SK-N-SH treated with all-trans-retinoic acid at 6 μM for 48 hours (cell line): ENCODE measurements around the gene HLCS.

Experiments
- ATAC-seq: fragments of 200-7000 bp; cut with Tn5 transposase; 3 replicates; pipeline ENCODE4 v1.9.1; 2020; ENCODE audit warnings: mild to moderate bottlenecking, moderate library complexity
- ARNTL ChIP-seq: fragments of 450-650 bp; formaldehyde crosslinking; IDR thresholded peaks from 2 replicates; pipeline ENCODE4 v1.5.0; 2020; ENCODE audit warnings: low read depth, mild to moderate bottlenecking, moderate library complexity, borderline replicate concordance
- BACH2 ChIP-seq: fragments of 250-450 bp; sonication (Bioruptor Pico); IDR thresholded peaks from 2 replicates; pipeline ENCODE4 v1.9.0; 2021; ENCODE audit warnings: mild to moderate bottlenecking, borderline replicate concordance
- CSDC2 ChIP-seq: fragments of 250-450 bp; sonication (Bioruptor Pico); IDR thresholded peaks from 2 replicates; pipeline ENCODE4 v1.5.0; 2020; ENCODE audit warnings: mild to moderate bottlenecking, moderate library complexity
- ESRRG ChIP-seq: fragments of 250-450 bp; sonication (Bioruptor Pico); IDR thresholded peaks from 2 replicates; pipeline ENCODE4 v1.6.1; 2021; ENCODE audit warnings: mild to moderate bottlenecking
- GLIS3 ChIP-seq: fragments of 250-450 bp; sonication (Bioruptor Pico); IDR thresholded peaks from 2 replicates; pipeline ENCODE4 v1.5.0; 2020; ENCODE audit warnings: mild to moderate bottlenecking, moderate library complexity
- ISL1 ChIP-seq: fragments of 250-450 bp; sonication (Bioruptor Pico); IDR thresholded peaks from 2 replicates; pipeline ENCODE4 v2.1.2; 2022; ENCODE audit warnings: mild to moderate bottlenecking, moderate library complexity
- PPARA ChIP-seq: fragments of 250-450 bp; sonication (Bioruptor Pico); IDR thresholded peaks from 2 replicates; pipeline ENCODE4 v1.5.0; 2020; ENCODE audit warnings: mild to moderate bottlenecking, borderline replicate concordance
- RARB ChIP-seq: fragments of 250-450 bp; sonication (Bioruptor Pico); IDR thresholded peaks from 2 replicates; pipeline ENCODE4 v1.8.0; 2021; ENCODE audit warnings: mild to moderate bottlenecking, moderate library complexity
- SNAI2 ChIP-seq: fragments of 250-450 bp; sonication (Bioruptor Pico); IDR thresholded peaks from 2 replicates; pipeline ENCODE4 v1.5.0; 2020; ENCODE audit warnings: mild to moderate bottlenecking, moderate library complexity
- TCF4 ChIP-seq: fragments of 250-450 bp; sonication (Bioruptor Pico); IDR thresholded peaks from 2 replicates; pipeline ENCODE4 v1.8.0; 2021; ENCODE audit warnings: mild to moderate bottlenecking, moderate library complexity, borderline replicate concordance
- TOX ChIP-seq: fragments of 250-450 bp; sonication (Bioruptor Pico); IDR thresholded peaks from 2 replicates; pipeline ENCODE4 v1.8.0; 2021; ENCODE audit warnings: mild to moderate bottlenecking, moderate library complexity, borderline replicate concordance
- ZC3H10 ChIP-seq: fragments of 250-450 bp; sonication (Bioruptor Pico); IDR thresholded peaks from 2 replicates; pipeline ENCODE4 v1.5.1; 2021; ENCODE audit warnings: mild to moderate bottlenecking, moderate library complexity
- ZFP3 ChIP-seq: fragments of 250-450 bp; sonication (Bioruptor Pico); IDR thresholded peaks from 2 replicates; pipeline ENCODE4 v1.5.0; 2020; ENCODE audit warnings: mild to moderate bottlenecking, moderate library complexity
- ZFP30 ChIP-seq: fragments of 450-650 bp; formaldehyde crosslinking; IDR thresholded peaks from 2 replicates; pipeline ENCODE4 v1.5.0; 2022; ENCODE audit warnings: mild to moderate bottlenecking, moderate library complexity
- ZNF565 ChIP-seq: fragments of 450-650 bp; formaldehyde crosslinking; conservative IDR thresholded peaks from 2 replicates; pipeline ENCODE4 v1.5.0; 2020; ENCODE audit warnings: low read depth, mild to moderate bottlenecking, moderate library complexity
- ZNF70 ChIP-seq: fragments of 450-650 bp; formaldehyde crosslinking; IDR thresholded peaks from 2 replicates; pipeline ENCODE4 v1.5.0; 2020; ENCODE audit warnings: mild to moderate bottlenecking, moderate library complexity
- ZNF8 ChIP-seq: fragments of 450-650 bp; formaldehyde crosslinking; IDR thresholded peaks from 2 replicates; pipeline ENCODE4 v1.5.0; 2020; ENCODE audit warnings: mild to moderate bottlenecking, moderate library complexity
- TF ChIP-seq, protein P1 (sequence below): fragments of 250-450 bp; sonication (Bioruptor Pico); IDR thresholded peaks from 2 replicates; pipeline ENCODE4 v1.5.1; 2021; ENCODE audit warnings: mild to moderate bottlenecking, moderate library complexity
- TF ChIP-seq, protein P2 (sequence below): fragments of 250-450 bp; sonication (Bioruptor Pico); IDR thresholded peaks from 2 replicates; pipeline ENCODE4 v1.5.1; 2020; ENCODE audit warnings: low read depth, mild to moderate bottlenecking, moderate library complexity
- TF ChIP-seq, protein P3 (sequence below): fragments of 250-450 bp; sonication (Bioruptor Pico); IDR thresholded peaks from 2 replicates; pipeline ENCODE4 v1.5.0; 2020; ENCODE audit warnings: mild to moderate bottlenecking, moderate library complexity
- TF ChIP-seq, protein P4 (sequence below): fragments of 250-450 bp; sonication (Bioruptor Pico); IDR thresholded peaks from 2 replicates; pipeline ENCODE4 v1.8.0; 2020; ENCODE audit warnings: mild to moderate bottlenecking, moderate library complexity, borderline replicate concordance
- TF ChIP-seq, protein P5 (sequence below): fragments of 250-450 bp; sonication (Bioruptor Pico); IDR thresholded peaks from 2 replicates; pipeline ENCODE4 v1.8.0; 2021; ENCODE audit warnings: low read depth, mild to moderate bottlenecking, moderate library complexity, borderline replicate concordance

Gene HLCS

DNA sequence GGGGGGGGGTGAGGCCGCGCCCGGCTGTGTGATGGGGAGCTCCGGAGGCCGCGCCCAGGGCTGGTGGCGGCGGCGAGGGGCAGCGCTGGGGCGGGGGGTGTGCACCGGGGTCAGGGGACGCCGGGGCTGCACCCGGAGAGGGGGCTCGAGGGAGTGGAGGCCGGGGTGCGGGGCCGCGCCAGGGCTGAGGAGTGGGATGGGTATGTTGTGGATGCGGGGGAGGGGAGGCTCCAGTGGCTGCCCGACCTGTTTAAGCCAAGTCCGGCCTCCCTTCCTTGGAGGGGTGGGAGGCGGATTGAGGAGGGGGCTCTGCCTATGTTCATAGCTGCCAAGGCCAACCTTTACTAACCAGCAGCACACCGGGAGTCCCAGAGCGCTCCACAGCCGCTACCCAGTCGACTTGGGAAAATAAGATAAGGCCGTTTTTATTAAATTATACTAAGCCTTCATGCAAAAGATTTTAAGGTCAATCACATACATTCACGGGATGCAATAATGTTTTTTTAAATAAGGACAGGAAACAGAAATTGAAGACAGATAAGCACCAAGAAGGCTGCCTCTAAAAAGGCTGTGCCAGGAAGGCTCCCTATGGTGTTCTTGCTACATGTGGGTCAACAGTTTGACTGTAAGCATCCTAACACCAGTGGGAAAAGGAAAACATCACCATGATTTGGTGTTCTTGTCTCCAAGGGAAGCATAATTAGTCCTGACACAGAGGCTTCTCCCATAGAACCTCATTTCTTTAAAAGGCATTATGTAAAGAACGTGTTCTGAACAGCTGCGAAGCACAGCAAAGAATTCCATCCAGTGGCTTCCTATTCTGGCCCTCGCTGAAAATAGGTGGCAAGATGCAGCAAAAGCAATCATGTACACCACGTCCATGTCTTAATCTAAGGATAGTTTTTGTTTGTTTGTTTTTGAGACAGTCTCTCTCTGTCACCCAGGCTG lies 626 bp upstream of the HLCS start:
- TF ChIP-seq ZNF565 (no peak), TCF4 (CRISPR knock-in tag) (no peak), GLIS3 (CRISPR knock-in tag) (no peak)
- ATAC-seq, result peak; percentile 57

DNA sequence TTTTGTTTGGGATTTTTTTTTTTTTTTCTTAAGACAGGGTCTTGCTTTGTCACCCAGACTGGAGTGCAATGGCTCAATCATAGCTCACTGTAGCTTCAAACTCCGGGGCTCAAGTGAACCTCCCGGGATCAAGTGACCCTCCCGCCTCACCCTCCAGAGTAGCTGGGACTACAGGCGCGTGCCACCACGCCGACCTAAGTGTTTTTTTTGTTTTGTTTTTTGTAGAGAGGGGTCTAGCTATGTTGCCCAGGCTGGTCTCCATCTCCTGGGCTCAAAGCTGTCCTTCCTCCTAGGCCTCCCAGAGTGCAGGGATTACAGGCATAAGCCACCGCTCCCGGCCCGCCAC lies 776 bp downstream of the HLCS start:
- TF ChIP-seq ESRRG (CRISPR knock-in tag) (no peak), ZNF565 (no peak), PPARA (CRISPR knock-in tag) (no peak), ZFP30 (no peak), ISL1 (CRISPR knock-in tag) (no peak), ARNTL (CRISPR knock-in tag) (no peak), ZNF70 (CRISPR knock-in tag) (no peak), CSDC2 (CRISPR knock-in tag) (no peak), ZC3H10 (CRISPR knock-in tag) (no peak)
- peak; percentile 55 for ATAC-seq

DNA sequence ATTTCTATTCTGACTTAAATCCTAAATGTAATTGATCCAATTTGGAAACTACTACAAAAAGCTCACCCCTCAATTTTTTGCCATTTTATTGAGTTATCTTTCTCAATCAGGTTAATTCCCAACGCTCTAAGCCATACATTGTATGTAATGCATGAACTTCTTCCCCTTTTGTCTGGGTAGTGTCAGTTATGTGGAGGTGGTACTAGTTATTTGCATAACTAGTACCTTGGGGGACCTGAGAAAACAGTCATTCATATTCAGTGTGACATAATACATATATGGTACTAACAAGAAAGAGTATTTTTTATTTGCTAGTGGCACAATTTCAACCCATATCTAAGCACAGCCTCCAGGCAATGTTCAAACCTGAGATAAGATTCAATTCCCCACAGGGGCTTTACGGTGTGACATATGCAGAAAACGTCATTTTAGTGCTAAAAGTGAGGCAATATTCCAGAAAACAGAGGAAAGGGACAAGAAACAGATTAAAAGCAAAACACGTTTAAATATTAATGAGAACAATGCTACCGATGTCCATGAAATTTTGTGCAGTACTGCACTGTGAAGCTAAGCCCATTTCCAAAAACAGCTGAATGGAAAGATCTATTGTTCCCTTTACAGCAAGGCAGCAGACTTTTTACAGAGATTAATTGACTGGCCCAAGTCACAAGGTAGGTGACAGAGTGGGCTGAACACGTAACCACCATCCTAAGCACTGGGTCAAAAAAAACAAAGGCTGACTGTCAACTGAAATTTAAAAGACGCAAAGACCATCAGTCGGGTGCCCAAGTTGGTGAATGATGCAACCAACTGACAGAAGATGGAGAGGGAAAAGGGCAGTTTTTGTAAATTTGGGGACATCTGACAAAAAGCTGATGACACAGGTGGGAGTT lies 1.4 kb downstream of the HLCS start:
- TF ChIP-seq PPARA (CRISPR knock-in tag) (no peak), ESRRG (CRISPR knock-in tag) (no peak), SNAI2 (CRISPR knock-in tag) (no peak), ZNF70 (CRISPR knock-in tag) (no peak), ZFP3 (CRISPR knock-in tag) (no peak)
- TF ChIP-seq, protein P1, sequence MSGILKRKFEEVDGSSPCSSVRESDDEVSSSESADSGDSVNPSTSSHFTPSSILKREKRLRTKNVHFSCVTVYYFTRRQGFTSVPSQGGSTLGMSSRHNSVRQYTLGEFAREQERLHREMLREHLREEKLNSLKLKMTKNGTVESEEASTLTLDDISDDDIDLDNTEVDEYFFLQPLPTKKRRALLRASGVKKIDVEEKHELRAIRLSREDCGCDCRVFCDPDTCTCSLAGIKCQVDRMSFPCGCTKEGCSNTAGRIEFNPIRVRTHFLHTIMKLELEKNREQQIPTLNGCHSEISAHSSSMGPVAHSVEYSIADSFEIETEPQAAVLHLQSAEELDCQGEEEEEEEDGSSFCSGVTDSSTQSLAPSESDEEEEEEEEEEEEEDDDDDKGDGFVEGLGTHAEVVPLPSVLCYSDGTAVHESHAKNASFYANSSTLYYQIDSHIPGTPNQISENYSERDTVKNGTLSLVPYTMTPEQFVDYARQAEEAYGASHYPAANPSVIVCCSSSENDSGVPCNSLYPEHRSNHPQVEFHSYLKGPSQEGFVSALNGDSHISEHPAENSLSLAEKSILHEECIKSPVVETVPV, result no peak
- no peak for ATAC-seq

DNA sequence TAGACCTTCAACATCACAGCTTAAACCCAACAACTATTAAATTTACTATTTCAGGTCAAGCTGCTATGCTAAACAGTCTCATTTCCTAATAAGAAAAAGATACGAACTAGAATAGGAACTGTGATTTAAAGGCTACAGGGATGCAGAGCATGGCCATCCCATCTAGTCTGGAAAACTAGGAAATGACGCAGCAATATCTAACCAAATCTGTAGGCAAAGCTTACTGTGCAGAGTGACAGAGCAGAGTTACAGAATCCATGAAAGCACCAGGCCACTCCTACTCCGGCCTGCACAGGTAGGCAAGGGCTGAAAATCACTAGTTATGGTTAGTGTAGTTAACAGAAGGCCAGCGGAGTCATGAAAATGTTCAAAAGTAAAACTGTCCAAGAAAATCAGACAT lies 2.1 kb downstream of the HLCS start:
- TF ChIP-seq ARNTL (CRISPR knock-in tag), result no peak
- TF ChIP-seq, protein P2, sequence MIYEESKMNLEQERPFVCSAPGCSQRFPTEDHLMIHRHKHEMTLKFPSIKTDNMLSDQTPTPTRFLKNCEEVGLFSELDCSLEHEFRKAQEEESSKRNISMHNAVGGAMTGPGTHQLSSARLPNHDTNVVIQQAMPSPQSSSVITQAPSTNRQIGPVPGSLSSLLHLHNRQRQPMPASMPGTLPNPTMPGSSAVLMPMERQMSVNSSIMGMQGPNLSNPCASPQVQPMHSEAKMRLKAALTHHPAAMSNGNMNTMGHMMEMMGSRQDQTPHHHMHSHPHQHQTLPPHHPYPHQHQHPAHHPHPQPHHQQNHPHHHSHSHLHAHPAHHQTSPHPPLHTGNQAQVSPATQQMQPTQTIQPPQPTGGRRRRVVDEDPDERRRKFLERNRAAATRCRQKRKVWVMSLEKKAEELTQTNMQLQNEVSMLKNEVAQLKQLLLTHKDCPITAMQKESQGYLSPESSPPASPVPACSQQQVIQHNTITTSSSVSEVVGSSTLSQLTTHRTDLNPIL (CRISPR knock-in tag), result no peak
- no peak for TF ChIP-seq CSDC2 (CRISPR knock-in tag)
- no peak for TF ChIP-seq BACH2 (CRISPR knock-in tag)
- TF ChIP-seq SNAI2 (CRISPR knock-in tag), result no peak
- no peak for TF ChIP-seq PPARA (CRISPR knock-in tag)
- no peak for TF ChIP-seq ZNF565
- TF ChIP-seq, protein P3, sequence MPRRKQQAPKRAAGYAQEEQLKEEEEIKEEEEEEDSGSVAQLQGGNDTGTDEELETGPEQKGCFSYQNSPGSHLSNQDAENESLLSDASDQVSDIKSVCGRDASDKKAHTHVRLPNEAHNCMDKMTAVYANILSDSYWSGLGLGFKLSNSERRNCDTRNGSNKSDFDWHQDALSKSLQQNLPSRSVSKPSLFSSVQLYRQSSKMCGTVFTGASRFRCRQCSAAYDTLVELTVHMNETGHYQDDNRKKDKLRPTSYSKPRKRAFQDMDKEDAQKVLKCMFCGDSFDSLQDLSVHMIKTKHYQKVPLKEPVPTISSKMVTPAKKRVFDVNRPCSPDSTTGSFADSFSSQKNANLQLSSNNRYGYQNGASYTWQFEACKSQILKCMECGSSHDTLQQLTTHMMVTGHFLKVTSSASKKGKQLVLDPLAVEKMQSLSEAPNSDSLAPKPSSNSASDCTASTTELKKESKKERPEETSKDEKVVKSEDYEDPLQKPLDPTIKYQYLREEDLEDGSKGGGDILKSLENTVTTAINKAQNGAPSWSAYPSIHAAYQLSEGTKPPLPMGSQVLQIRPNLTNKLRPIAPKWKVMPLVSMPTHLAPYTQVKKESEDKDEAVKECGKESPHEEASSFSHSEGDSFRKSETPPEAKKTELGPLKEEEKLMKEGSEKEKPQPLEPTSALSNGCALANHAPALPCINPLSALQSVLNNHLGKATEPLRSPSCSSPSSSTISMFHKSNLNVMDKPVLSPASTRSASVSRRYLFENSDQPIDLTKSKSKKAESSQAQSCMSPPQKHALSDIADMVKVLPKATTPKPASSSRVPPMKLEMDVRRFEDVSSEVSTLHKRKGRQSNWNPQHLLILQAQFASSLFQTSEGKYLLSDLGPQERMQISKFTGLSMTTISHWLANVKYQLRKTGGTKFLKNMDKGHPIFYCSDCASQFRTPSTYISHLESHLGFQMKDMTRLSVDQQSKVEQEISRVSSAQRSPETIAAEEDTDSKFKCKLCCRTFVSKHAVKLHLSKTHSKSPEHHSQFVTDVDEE (CRISPR knock-in tag), result no peak
- no peak for TF ChIP-seq ESRRG (CRISPR knock-in tag)
- no peak for TF ChIP-seq ZNF70 (CRISPR knock-in tag)
- TF ChIP-seq TCF4 (CRISPR knock-in tag), result no peak
- no peak for TF ChIP-seq ZC3H10 (CRISPR knock-in tag)
- TF ChIP-seq, protein P1, result no peak
- TF ChIP-seq GLIS3 (CRISPR knock-in tag), result no peak
- TF ChIP-seq, protein P4, sequence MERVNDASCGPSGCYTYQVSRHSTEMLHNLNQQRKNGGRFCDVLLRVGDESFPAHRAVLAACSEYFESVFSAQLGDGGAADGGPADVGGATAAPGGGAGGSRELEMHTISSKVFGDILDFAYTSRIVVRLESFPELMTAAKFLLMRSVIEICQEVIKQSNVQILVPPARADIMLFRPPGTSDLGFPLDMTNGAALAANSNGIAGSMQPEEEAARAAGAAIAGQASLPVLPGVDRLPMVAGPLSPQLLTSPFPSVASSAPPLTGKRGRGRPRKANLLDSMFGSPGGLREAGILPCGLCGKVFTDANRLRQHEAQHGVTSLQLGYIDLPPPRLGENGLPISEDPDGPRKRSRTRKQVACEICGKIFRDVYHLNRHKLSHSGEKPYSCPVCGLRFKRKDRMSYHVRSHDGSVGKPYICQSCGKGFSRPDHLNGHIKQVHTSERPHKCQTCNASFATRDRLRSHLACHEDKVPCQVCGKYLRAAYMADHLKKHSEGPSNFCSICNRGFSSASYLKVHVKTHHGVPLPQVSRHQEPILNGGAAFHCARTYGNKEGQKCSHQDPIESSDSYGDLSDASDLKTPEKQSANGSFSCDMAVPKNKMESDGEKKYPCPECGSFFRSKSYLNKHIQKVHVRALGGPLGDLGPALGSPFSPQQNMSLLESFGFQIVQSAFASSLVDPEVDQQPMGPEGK (CRISPR knock-in tag), result no peak
- TF ChIP-seq TOX, result no peak
- no peak for TF ChIP-seq ZFP30
- TF ChIP-seq, protein P5, sequence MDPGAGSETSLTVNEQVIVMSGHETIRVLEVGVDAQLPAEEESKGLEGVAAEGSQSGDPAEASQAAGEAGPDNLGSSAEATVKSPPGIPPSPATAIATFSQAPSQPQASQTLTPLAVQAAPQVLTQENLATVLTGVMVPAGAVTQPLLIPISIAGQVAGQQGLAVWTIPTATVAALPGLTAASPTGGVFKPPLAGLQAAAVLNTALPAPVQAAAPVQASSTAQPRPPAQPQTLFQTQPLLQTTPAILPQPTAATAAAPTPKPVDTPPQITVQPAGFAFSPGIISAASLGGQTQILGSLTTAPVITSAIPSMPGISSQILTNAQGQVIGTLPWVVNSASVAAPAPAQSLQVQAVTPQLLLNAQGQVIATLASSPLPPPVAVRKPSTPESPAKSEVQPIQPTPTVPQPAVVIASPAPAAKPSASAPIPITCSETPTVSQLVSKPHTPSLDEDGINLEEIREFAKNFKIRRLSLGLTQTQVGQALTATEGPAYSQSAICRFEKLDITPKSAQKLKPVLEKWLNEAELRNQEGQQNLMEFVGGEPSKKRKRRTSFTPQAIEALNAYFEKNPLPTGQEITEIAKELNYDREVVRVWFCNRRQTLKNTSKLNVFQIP (CRISPR knock-in tag), result no peak
- no peak for TF ChIP-seq ZNF8 (CRISPR knock-in tag)
- TF ChIP-seq RARB, result no peak
- no peak for ATAC-seq
